GM04503 (cell line): Measurements from ENCODE around the gene SNX9.

Experiments used
- DNase-seq: peaks from one replicate; pipeline ENCODE4 v3.0.0-alpha.2; 2012; ENCODE audit warnings: low read depth

The SNX9 gene

DNA sequence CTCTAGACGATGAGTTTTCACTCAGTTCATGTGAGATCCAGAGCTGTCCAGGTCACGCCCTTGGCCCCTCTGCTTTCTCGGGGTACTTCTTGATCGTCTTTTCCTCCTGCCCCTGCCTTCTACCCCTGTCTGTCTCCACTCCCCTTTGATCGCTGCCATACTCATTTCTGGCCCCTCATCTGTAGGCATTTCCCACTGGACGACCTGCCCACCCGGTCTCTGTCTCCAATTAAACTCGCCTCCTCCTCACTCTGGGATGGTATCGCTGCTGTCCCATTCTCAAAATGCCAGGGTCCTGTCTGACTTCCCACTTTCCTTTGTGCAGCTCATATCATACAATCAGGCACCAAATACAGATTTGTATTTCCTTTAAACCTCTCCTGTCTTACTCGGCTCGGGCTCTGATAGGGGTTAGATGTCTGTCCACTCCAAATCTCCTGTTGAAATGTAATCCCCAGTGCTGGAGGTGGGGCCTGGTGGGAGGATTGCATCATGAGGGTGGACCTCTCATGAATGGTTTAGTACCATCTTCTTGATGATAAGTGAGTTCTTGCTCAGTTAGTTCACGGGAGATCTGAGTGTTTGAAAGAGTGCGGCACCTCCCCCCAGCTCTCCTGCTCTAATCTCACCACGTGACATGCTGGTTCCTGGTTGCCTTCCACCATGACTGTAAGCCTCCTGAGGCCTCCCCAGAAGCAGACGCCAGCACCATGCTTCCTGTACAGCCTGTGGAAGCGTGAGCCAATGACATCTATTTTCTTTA lies 155.2 kb downstream of the SNX9 start:
- DNase-seq = no peak

DNA sequence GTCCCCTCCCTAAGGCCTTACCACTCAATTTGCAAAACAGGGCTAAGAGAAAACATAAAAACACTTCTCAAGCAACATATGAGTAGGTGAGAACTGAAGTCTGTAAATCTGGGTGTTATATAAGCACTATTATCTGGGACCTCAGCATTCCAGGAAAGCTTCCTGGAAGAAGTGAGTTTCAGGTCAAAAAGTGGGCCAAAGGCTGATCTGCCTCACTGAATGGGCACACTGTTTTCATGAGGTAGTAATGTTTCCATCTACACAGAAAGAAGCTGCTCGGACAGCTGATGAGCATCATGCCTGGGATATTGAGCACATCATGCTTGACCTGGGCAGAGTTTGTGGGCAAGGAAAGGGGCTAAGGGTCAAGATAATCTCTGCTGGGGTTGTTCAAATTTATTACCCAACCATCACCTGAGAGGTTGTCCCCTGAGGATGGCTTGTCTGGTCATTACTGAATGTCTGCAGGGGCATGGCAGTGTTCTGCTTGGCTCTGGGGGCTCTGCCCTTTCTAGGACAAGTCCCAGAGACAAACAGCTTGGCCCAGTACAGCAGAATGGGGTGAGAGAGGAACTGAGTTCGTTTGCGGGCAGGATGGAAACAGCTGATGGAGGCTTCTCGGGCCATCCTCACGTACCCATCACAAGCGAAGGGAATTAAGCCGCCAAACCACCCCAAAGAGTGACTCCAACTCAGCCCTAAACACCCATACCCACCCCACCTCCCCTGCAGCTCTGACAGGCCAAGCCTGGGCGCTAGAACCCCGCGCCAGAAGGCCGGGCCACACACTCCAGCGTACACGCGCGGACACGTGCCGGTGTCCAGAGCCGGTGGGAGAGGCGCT lies 157.5 kb downstream of the SNX9 start:
- no peak for DNase-seq

DNA sequence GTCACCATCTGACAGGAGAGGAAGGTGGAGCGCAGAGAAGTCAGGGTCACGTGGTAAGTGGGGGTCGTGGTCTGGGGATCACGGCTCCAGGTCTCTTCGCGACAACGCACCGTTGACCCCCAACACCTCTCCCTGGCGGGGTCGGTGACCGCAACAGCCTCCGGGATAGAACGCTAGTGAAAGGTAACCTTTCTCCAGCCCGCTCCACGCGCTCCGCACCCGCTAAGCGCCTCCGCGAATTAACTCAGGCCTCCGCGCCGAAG lies 158.0 kb downstream of the SNX9 start:
- no peak for DNase-seq

DNA sequence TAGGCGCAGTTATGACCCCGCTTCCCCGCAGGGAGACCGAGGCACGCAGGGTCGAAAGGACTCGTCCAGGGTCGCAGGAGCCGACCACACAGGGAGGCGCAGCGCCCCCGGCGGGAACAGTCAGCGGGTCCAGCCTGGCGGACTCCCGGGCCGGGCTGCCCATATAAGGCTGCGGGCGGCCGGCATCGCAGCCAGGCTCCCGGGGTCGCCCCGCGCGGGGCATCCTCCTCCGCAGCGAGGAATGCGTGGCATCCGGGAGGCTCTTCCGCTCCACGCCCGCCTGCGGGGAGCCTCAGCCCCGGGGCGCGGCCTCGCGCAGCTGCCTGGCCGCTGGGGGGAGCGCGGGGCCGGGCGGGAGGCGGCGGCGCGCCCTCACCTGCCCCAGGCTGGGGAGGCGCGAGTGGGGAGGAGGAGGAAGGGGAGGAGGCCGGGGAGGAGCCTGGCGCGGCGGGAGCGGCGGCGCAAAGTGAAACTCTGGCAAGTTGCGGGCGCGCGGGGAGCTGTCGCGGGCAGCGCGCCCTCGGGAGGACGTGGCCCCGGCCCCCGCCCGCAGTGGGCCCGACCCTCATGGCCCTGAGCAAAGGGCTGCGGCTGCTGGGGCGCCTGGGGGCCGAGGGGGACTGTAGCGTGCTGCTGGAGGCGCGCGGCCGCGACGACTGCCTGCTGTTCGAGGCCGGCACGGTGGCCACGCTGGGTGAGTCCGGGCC lies 158.5 kb downstream of the SNX9 start, which contains the start of gene SYNJ2:
SYNJ2 (plus strand) TSS at position 469 of the 707 bp plus-strand sequence; CDS start at position 568, 99 bp downstream.
- DNase-seq = no peak

DNA sequence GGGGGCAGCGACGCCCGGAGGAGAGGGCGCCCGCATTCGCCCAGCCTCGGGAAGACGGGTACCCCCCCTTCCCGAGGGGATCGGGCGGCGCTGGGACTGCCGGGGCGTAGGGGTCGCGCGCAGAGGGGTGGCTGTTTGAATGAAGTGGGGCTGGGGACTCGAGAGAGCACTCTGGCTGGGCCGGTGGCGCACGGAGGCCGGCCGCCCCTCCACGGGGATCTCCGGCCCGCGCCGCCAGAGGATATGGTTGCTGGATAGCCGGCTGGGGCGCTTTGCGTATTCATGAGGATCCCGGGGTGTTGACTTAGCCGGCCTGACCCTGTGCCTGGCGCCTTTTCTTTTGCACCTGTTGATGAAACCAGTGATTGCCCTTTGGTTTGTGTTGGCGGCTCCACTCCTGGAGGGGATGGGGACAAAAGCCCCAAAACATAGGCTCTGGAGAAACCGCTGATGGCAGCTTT lies 159.1 kb downstream of the SNX9 start:
- no peak for DNase-seq

DNA sequence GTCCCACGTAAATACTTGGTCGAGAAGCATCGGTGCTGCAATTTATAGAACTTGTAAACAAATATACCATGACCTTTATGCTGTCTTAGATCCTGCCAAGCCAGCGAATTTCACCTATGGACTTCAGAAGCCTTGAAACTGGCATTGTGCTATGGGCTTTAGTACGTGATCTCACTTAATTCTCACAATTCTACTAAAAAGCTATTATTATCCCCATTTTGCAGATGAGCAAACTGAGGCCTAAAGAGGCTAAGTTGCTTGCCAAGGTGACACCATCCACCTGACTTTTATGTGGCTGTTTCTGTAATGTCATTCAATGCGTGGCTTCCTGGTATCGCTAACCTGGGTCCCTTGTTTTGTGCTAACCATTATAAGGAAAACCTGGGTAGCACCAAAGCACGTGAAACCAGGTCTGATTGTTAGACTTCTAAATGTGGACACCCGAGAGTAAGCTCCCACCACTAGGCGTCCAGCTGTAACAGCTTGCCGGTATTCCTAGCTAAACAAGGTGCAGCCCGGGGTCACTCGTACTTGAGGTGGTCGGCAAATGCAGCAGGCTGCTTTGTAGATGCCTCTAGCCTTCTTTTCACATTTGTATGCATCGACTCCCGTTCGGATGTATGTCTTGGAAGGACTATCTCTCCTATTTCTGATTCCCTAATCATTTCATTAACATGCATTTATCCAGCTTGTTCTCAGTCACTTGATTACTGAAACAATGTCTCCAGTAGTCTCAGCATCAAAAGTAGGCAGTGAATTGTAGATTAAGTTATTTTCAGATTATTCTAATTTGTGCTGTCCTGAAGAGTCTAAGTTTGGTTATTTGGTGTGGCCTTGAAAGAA lies 159.7 kb downstream of the SNX9 start:
- DNase-seq = no peak

DNA sequence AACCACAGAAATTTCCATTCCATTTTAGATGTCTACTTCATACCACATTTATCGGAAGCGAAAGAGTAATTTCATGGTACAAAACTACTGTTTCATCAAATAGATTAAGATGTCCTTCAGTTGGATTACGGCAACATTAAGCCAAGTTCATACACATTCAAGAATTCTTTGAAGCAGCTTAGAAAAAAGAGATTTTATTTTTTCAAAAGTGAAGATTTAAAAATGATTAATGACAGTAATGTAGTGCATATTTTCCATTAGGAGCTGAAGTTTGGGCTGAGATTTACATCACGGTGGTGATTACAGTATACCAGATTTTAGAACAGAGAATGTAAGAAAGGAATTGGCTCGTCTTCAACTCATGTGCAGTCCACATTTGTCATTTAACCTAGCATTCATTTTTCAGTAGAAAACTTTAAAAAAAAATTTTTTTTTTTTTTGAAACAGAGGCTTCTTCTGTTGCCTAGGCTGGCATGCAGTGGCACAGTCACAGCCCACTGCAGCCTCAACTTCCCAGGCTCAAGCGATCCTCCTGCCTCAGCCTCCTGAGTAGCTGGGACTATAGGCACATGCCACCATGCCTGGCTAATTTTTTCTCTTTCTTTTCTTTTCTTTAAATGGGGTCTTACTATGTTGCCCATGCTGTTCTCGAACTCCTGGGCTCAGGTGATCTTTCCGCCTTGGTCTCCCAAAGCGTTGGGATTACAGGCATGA lies 160.5 kb downstream of the SNX9 start:
- DNase-seq = no peak

DNA sequence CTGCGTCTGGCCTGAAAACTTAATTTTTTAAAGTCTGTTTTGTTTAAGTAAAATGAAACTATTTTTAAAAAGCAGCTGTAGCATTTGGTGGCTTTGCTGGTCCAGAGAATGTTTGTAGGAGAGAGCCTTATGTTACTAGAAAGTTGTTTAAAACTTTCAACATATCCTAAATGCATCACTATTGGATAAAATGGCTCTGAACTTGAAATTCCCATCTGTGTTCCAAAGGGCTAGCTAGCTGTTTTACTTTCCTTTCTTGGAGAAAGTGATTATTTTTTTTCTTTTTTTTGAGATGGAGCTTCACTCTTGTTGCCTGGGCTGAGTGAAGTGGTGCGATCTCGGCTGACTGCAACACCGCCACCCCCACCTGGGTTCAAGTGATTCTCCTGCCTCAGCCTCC lies 161.1 kb downstream of the SNX9 start:
- no peak for DNase-seq

DNA sequence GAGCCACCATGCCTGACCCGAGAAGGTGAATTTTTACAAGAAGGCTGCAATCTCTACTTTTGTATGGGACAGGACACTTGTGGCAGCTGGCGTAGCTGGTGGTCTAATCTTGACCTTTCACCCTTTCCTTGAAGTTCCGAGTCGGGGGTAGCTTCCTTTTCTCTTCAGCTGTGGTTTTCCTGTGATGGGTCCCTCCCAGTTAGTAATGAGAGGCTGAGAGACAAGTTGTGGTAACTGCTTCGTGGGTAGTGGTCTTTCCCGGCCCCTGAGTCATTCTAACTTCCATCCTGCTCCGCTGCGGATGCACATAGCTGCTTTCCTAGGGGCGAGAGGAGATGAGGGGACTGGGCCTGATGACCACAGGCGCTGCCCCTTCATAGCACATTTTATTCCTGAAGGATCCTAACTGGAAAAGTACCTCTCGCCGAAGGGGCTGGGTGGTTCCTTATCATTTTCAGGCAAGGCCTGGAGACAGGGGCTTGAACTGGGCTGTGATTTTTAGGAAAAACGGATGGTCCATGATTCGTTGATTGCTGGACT lies 161.7 kb downstream of the SNX9 start:
- DNase-seq = no peak

DNA sequence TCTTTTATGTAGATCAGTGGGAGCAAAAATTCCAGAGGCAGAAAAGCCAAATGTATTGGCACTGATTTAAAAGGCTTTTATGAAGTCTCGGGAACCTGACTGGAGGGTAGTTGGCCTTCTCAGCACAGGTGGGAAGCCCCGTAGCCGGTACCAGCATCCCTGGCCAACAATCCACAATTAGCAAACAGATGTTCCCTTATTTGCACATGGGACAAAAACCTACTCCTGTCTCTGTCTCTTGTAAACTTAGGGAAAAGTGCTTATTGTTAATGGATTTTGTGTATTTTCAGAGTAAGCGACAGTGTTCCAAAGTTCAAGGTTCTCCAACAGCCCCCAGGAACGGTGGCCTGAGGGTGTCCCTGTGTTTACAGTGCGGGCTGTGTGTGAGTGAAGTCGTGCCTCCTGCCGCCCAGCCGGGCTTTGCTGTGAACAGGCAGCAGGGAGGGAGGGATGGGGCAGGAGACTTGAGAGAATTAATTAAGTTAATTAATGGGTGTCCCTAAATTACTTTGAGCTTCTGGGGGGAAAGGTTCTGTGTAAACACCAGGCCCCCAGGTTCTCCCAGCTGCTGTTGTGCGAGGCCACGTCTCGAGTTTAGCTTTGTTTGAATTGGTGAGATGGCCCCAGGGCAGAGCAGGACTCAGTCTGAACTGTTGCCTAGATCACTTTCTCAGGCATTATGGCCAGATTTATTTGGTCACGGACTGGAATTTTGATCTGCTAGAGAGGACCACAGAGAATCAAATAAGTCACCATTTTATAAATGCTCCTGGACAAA lies 162.5 kb downstream of the SNX9 start:
- no peak for DNase-seq

DNA sequence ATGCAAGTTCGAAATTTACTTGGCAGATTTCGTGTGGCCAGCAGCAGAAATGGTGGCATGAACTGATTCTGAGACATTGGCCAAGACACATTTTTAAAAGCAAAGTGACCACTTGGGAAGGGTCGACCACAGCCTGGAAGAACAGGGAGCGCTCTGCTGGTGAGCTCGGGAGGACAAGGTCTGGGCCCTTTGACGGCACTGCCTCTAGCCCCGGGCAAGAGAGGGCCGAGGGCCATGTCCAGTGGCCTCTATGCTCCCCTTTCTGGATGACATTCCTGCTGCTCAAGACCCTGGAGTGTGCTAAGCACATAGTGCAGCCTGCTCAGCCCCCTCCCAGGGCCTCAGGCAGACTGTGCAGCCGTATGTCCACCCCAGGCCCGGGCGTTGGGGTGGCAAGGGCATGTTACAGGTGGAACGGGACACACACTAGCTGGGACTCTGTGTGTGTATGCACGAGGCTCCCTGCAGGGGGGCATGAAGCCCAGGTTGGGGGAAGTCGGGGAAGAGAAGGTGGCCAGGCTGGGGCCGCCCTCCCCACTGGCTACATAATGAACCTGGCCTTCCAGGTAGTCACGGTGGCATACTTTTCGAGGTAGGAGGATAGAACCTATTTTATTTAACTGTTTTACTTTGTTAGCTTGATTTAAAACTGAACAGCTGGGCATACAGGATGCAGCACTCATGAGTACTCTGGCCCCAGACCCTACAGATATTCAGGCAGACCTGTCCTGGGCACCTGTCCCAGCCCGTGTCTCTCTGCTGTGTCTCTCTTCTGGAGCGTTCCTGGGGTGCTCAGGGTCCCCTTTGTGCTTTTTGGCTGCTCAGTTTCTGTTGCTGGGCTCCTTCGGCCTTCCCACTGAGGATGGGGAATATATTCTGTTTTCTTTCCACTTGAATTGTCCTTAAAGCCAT lies 165.0 kb downstream of the SNX9 start:
- no peak for DNase-seq

DNA sequence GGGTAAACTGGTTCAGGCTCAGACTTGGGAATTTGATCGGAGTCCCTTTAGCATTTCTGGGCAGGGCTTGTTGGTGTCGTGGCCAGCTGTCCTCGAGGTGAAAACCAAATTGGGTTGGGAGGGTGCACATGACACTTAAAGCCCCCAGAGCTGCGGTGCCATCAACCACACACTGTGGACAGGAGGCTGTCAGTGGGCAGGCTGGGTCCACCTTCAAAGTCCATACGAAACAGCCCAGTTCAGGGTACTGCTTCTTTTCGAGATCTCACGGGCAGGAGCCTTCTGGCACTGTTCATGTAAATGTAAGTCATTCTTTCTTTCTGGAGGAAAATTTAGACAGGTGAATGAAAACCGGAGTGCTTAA lies 165.6 kb downstream of the SNX9 start:
- DNase-seq = no peak

DNA sequence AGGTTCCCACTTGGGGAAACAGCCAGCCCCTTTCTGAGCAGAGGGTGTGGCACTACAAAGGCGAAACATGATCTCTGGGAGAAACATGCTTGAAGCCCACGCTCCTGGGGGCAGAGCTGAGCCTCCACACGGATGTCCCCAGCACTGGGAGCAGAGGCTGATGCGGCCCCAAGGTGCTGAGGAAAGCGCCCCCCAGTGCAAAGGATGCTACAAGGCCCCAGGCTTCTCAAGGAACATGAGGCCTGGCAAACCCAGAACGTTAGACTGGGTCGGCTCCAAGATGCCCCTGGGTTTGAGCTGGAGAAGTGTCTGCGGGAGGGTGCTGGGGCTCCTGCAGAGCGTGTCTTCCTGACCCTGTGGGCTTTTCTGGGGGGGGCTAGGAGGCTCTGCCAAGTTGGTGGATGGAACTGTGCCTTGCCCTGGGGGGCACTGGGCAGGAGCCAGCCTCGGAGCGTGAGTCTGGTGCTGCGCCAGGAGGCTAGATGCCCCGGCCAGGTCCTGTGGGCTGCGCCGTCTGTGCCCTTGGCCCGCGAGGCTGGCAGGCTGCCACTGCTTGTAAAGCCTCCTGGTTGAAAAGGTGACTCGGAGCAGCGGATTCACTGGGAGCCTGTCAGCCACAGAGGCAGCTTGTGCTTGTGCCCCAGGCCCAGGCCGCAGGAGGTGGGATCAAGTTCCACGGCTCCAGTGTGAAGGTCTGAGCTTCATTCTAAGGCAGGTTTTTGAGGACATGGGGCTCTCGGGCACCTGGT lies 166.7 kb downstream of the SNX9 start:
- no peak for DNase-seq

DNA sequence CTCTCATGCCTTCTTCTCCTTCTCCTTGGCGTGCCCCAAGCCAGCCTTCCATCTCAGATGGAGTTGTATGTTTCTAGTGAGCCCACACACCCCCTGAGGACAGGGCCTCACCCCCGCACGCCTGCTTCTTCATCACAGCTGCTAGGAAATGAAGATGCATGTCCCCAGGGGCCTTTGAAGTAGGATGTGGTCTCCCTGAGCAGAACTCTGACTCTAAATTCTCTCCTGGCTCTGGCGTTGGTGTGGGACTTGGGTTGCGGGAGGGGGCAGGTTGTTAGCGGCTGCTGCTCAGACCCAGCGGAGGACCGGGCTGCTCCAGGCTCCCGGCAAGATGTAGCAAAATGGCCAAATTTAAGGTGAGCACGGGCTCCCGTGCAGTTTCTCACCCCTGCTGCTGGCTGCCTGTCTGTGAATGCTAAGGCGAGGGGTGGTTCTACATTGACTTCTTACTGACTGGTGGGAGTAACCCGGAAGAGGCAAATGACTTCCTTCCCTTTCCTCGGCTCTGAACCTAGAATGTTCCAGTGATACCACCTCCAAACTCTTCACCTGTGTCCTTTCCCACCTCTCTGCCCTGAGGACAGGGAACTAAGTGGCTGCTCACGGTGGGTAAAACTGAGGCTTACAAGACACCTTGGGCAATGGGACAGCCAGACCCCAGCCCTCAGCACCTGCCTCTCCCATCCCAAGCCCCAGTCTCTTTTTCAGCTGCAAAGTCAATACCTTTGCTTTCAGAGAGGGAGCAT lies 167.4 kb downstream of the SNX9 start:
- DNase-seq = no peak

DNA sequence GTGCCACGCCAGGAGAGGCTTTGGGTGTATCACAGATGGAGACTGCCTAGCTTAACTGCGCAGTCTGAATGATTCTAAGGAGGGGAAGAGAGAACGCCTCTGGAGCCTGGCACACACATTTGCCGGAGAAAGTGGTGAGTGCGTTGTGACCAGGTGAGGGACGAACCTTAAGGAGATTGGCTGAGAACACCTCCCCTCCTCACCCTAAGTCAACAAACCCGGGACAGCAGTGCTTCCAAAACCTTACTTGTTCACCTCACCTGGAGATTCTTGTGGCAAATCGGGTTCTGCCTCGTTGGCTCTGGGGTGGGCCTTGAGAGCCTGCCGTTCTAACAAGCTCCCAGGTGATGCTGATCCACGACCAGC lies 168.0 kb downstream of the SNX9 start:
- no peak for DNase-seq

DNA sequence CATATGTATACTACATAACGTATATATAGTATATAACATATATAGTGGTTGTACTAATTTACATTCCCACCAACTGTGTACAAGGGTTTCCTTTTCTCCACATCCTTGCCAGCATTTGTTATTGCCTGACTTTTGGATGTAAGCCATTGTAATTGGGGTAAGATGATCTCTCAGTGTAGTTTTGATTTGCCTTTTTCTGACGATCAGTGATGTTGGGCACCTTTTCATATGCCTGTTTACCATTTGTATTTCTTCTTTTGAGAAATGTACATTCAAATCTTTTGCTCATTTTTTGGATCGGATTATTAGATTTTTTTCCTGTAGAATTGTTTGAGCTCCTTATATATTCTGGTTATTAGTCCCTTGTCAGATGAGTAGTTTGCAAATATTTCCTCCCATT lies 170.0 kb downstream of the SNX9 start:
- no peak for DNase-seq

DNA sequence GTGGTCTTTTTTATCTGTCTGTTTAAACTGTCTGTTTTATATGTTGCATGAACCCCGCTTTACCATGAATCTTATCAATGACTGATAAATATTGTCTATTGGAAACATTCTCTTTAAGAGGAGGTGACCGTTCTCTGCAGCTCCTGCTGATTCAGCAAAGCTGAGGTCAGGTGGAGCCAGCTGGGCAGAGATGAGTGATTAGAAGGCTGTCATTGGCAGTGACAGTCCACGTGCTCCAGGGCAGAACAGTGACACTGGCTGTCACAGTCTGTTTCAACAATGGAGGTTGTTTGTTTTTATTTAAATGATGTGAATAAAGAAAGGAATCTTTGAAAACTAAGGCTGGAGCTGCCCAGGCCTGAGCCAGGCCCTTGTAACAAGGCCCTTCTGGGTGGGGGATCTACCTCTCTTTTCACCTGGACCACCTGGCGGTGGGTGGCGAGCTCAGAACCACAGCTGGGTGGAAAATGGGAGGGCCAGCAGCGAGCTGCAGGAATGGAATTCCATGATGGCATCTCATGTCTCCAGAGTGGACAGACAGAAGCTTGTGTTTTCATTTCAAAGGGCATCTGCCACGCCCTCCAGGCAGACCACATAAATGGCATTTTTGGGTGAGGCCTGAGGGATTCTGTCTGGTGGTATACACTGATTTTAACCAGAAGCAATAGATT lies 171.2 kb downstream of the SNX9 start:
- DNase-seq = no peak
